Stimulated activated naive CD8-positive, alpha-beta T cell treated with anti-CD3 and anti-CD28 coated beads, Interleukin-15, Interleukin-2, amounts not matched to agents 100 ng/mL and 50 ng/mL, for 24 hours (primary cell): ENCODE measurements around the gene B3GNT9.
"Not testable (repeated sequence)": the region's sequence is repeated elsewhere in the genome, so short reads cannot be mapped to it uniquely, and the experiment has no call there.

Source experiments
- H3K27ac Mint-ChIP-seq: one replicate; pipeline ENCODE4 v1.8.0; 2021; ENCODE audit warnings: mild to moderate bottlenecking, mixed read lengths
- H3K27me3 Mint-ChIP-seq: one replicate; pipeline ENCODE4 v1.8.0; 2021; ENCODE audit warnings: mixed read lengths
- H3K36me3 Mint-ChIP-seq: one replicate; pipeline ENCODE4 v1.8.0; 2021; ENCODE audit warnings: low read depth, mixed read lengths
- H3K4me1 Mint-ChIP-seq: one replicate; pipeline ENCODE4 v1.8.0; 2021; ENCODE audit warnings: low read depth, mixed read lengths
- H3K4me3 Mint-ChIP-seq: one replicate; pipeline ENCODE4 v1.8.0; 2021; ENCODE audit warnings: mild to moderate bottlenecking, mixed read lengths
- H3K9me3 Mint-ChIP-seq: one replicate; pipeline ENCODE4 v1.8.0; 2021; ENCODE audit warnings: mixed read lengths

Gene B3GNT9

DNA sequence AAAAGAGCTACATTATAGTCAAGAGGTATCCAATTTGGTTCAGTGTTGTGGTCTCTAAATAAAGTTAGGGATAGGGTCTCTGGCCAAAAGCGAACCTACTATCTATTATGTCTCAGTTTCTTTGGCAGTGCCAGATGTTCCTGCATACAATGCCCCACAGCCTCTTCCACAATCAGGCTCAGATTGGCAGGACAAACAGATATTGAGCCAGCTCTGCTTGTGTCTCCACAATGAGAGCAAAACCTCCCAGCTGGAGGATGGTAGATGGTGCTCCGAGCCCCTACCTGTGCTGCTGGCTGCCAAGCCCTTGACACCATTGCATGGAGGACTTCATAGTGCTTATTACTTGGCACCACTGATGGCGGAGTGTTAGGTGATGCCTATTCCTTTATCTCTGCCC is 21.4 kb downstream of the B3GNT9 start:
- H3K27ac Mint-ChIP-seq: no peak overlapping the region
- no peaks in the 10 kb centered on the region for H3K4me1 Mint-ChIP-seq
- no peak overlapping the region for H3K4me3 Mint-ChIP-seq
- H3K9me3 Mint-ChIP-seq: no peaks in the 10 kb centered on the region
- peaks cover 45% of the 10 kb centered on the region for H3K36me3 Mint-ChIP-seq
- H3K27me3 Mint-ChIP-seq: no peaks in the 10 kb centered on the region

DNA sequence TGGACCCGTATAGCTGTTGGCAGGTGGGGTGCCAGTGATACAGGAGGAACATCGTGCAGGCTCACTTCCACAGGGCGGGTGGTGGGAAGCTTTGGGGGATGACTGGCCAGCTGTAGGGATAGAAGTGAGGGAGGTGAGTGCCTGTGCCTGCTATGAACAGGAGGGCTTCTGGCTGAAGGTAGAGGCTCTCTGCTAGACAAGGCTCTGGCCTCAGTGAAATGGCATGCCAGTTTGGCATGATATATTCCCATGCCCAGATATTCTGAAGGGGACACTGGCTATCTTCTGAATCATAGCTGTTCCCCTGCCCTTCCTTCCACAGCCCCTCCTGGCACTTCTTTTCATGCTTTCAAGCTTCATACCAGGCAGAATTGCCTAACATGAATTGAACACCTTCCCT is 21.9 kb downstream of the B3GNT9 start:
- no peaks in the 10 kb centered on the region for H3K27me3 Mint-ChIP-seq
- peaks cover 48% of the 10 kb centered on the region for H3K36me3 Mint-ChIP-seq
- no peaks in the 10 kb centered on the region for H3K4me1 Mint-ChIP-seq
- no peak overlapping the region for H3K27ac Mint-ChIP-seq
- H3K4me3 Mint-ChIP-seq: no peak overlapping the region
- no peaks in the 10 kb centered on the region for H3K9me3 Mint-ChIP-seq

DNA sequence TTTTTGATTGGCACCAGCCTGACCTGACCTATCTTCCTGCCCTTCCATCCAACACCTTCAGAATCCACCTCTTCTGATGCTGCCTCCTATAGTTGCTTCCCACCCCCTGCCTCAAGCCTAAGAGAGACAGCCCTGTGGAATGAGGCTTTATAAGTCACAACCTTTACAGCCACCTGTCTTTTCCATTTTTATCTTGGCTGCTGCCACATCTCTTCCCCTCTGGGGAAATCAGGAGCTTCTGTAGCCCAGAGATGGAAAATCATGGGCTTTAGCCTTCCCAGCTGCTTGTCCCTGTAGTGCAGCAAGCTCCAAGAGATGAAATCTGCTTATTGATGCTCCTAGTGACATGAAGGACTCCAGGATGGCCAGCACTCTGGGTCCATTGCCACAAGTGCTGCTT is 22.4 kb downstream of the B3GNT9 start:
- Mint-ChIP-seq H3K27ac (no peak overlapping the region), H3K9me3 (no peaks in the 10 kb centered on the region), H3K4me3 (no peak overlapping the region), H3K27me3 (no peaks in the 10 kb centered on the region), H3K36me3 (peaks cover 53% of the 10 kb centered on the region), H3K4me1 (no peaks in the 10 kb centered on the region)

DNA sequence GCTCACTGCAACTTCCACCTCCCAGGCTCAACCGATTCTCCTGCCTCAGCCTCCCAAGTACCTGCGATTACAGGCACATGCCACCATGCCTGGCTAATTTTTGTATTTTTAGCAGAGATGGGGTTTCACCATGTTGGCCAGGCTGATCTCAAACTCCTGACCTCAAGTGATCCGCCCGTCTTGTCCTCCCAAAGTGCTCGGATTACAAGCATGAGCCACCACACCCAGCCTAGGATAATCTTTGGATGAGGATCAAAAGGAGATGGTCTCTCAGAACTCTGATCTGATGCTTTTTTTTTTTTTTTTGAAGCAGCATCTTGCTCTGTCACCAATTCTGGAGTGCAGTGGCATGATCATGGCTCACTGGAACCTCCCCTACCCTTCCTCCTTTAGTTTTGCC is 28.0 kb downstream of the B3GNT9 start:
- H3K36me3 Mint-ChIP-seq: peaks cover 41% of the 10 kb centered on the region
- H3K4me1 Mint-ChIP-seq, H3K27me3 Mint-ChIP-seq, H3K27ac Mint-ChIP-seq, H3K9me3 Mint-ChIP-seq, H3K4me3 Mint-ChIP-seq: not testable (repeated sequence)

DNA sequence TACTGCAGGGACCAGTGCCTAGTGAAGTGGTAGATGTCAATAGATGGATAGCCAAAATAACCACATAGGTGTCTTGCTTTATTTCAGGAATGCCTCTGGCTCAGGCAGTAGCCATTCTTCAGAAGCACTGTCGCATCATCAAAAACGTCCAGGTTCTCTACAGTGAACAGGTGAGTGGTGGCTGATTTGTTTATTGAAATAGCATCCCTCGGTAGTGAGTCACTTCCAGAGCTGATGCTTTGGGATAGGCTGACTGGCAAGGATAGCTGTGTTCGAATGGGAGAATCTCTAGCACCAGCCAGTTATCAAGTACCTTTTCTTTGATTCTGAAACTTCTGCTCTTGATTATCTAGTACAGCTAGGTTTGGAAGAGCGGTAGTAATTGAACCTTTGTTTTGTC is 30.8 kb downstream of the B3GNT9 start:
- no peak overlapping the region for H3K27ac Mint-ChIP-seq
- peaks cover 3% of the 10 kb centered on the region for H3K4me1 Mint-ChIP-seq
- no peaks in the 10 kb centered on the region for H3K27me3 Mint-ChIP-seq
- H3K4me3 Mint-ChIP-seq: no peak overlapping the region
- peaks cover 39% of the 10 kb centered on the region for H3K36me3 Mint-ChIP-seq
- H3K9me3 Mint-ChIP-seq: no peaks in the 10 kb centered on the region

DNA sequence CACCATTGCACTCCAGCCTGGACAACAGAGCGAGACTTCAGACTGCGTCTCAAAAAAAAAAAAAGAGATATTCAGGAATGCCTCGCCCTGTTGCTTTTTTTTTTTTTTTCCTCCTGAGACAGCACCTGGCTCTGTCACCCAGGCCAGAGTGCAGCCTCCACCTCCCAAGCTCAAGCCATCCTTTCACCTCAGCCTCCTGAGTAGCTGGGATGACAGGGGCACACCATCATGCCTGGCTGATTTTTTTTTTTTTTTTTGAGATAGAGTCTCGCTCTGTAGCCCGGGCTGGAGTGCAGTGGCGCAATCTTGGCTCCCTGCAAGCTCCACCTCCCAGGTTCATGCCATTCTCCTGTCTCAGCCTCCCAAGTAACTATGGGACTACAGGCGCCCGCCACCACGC is 33.1 kb downstream of the B3GNT9 start:
- H3K4me1 Mint-ChIP-seq: peaks cover 13% of the 10 kb centered on the region
- H3K27me3 Mint-ChIP-seq: no peaks in the 10 kb centered on the region
- H3K36me3 Mint-ChIP-seq: peaks cover 26% of the 10 kb centered on the region
- H3K27ac Mint-ChIP-seq: no peak overlapping the region
- H3K4me3 Mint-ChIP-seq: no peak overlapping the region
- no peaks in the 10 kb centered on the region for H3K9me3 Mint-ChIP-seq

DNA sequence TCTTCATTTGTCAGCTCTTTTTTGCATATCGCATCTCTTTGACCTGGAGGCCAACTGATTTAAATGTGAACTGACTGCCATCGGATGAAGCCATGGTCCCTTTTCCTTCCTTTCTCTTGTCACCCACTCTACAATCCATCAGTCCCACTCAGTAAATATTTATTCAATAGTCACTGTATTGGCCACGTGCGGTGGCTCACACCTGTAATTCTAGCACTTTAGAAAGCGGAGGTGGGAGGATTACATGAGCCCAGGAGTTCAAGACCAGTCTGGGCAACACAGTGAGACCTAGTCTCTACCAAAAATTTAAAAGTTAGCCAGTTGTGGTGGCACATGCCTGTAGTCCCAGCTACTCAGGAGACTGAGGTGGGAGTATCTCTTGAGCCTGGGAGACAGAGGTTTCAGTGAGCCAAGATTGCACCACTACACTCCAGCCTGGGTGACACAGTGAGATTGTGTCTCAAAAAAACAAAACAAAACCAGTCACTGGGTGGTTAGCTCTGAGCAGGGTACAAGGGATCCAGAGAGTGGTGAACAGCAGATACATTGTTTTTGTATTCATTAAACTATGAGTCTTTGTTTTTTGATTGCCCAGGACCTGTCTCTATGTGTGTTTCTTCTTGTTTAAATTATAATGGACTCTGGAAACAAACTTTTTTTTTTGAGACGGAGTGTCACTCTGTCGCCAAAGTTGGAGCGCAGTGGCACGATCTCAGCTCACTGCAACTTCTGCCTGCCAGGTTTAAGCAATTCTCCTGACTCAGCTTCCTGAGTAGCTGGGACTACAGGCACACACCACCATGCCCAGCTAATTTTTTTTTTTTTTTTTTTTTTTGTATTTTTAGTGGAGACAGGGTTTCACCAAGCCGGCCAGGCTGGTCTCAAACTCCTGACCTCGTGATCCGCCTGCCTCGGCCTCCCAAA is 34.1 kb downstream of the B3GNT9 start:
- Mint-ChIP-seq H3K4me1 (peaks cover 21% of the 10 kb centered on the region), H3K27ac (peak overlapping the region; percentile 53), H3K9me3 (no peaks in the 10 kb centered on the region), H3K4me3 (no peak overlapping the region), H3K36me3 (peaks cover 23% of the 10 kb centered on the region), H3K27me3 (no peaks in the 10 kb centered on the region)

DNA sequence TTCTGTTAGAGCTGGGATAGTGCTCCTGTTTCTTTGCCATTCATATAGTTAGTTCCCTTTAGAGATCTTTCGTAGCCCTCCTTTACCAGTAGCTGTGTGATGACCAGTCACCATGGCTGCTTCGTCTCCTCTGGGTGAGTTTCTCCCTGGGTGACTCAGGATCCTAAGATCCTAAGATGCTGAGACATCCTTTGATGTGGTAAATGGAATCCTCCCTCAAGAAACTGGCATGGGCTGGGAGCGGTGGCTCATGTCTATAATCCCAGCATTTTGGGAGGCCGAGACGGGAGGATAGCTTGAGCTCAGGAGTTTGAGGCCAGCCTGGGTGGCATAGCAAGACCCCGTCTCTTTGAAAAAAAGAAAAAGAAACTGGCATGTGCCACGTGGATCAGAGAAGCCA is 35.2 kb downstream of the B3GNT9 start:
- H3K4me1 Mint-ChIP-seq: peaks cover 31% of the 10 kb centered on the region
- no peaks in the 10 kb centered on the region for H3K27me3 Mint-ChIP-seq
- H3K9me3 Mint-ChIP-seq: no peaks in the 10 kb centered on the region
- H3K36me3 Mint-ChIP-seq: peaks cover 18% of the 10 kb centered on the region
- H3K4me3 Mint-ChIP-seq: no peak overlapping the region
- no peak overlapping the region for H3K27ac Mint-ChIP-seq

DNA sequence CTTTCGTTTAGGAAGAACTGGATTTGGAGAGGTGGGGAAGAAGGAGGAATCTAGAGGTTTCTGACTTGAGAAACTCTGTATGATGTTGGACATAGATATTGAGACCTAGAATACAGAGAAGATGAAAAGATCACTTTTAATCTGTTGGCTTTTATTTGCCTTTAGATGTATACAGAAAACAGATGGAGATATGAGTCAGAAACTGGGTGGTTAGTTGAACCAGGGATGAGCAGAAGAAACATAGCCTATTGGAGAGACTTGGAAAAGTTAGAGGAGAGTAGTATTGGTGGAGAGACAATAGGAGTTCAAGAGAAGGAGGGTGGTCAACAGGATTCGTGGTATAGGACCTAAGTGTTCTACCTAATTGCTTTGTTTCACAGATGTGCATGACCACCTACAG is 36.0 kb downstream of the B3GNT9 start:
- Mint-ChIP-seq H3K9me3 (no peaks in the 10 kb centered on the region), H3K27ac (no peak overlapping the region), H3K27me3 (no peaks in the 10 kb centered on the region), H3K36me3 (peaks cover 15% of the 10 kb centered on the region), H3K4me3 (no peak overlapping the region), H3K4me1 (peaks cover 35% of the 10 kb centered on the region)

DNA sequence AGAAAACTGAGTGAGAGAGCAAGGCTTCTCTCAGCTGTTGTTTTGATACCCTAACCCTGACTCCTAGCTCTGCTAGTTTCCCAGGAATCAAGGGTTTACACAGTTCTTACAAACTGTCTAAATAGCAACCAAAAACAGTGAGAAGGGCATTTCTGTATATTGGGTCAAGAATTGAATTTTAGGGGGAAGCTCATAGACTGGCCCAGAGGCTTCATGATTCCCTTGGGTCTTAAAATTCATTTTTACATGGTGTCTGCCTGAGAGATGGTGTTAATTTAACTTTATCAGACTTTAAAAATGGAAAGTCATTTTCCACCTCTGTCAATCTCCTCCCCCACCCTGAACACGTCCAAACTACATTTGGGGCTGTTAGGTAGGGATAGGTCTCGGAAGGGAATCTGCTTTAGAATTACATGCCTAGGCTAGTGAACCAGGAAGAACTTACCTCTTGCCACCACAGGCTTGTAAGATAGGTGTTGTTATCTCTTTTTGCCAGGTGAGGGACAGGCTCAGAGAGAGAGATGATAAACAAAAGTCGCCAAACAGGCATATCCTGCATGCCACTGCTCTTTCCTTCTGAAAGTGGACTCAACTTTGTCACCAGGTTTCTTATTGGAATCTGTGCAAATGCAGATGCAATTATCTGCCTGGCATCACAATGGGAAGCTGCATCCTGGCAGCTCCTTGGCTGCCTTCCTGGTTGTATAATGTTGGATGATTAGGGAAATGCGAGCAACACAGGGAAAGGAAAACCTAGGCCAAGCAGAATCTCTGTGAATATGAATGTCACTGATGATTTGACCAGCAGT is 38.0 kb downstream of the B3GNT9 start:
- H3K27me3 Mint-ChIP-seq: no peaks in the 10 kb centered on the region
- peaks cover 15% of the 10 kb centered on the region for H3K36me3 Mint-ChIP-seq
- H3K9me3 Mint-ChIP-seq: no peaks in the 10 kb centered on the region
- peaks cover 44% of the 10 kb centered on the region for H3K4me1 Mint-ChIP-seq
- H3K27ac Mint-ChIP-seq: no peak overlapping the region
- H3K4me3 Mint-ChIP-seq: no peak overlapping the region

DNA sequence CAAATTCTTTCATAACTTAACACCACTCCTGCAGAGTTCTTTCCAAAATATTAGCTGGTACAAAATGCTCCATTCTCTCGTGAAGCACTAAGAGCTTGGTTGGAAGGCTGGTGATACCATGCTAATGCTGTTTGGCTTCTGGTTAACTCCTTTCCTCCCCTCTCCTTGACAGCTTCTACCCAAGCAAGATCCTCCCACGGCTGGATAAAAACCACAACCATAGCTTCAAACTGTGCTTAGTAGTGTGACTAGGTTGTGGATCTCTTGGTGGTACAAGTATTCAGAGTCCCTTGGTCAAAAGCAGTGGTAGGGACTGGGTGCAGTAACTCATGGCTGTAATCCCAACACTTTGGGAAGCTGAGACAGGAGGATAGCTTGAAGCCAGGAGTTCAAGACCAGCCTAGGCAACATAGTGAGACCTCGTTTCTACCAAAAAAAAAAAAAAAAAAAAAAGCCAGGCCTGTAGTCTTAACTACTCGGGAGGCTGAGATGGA is 38.8 kb downstream of the B3GNT9 start:
- no peak overlapping the region for H3K27ac Mint-ChIP-seq
- no peaks in the 10 kb centered on the region for H3K27me3 Mint-ChIP-seq
- H3K36me3 Mint-ChIP-seq: peaks cover 15% of the 10 kb centered on the region
- H3K9me3 Mint-ChIP-seq: no peaks in the 10 kb centered on the region
- peaks cover 44% of the 10 kb centered on the region for H3K4me1 Mint-ChIP-seq
- H3K4me3 Mint-ChIP-seq: no peak overlapping the region

DNA sequence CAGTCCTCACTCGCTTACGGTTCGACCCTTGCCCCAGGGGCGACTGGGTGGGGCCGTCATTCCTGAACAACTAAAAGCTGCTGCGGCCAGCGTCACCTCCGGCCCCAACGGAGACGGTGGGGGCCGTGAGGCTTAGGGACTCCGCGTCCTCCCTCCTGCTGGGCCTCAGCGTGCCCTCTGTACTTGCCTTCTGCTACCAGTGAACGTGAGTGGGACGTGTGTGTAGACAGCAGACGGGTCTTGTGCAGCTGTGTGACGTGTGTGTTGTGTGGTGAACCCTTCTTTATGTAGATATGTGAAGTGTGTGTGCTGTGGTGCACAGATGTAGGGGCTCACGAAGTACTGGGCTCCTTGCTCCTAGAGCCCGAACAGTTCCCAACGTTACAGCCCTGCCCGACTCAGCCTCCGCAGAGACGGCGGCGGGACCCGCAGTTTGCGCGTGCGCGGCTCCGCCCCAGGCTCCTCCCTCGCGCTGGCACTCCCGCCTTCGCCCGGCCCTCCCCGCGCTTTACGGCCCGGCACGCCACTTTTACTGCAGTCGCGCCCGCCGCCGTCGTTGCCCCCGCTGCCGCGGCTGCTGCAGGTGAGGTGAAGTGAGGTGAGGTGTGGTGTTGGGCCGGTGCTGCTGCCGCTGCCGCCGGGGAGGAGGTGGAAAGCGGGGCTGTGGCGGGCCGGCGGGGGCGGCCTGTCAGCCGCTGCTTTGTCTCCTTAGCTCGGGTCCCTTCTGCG is 41.2 kb downstream of the B3GNT9 start, which contains the start of gene PHAF1:
Gene PHAF1, plus strand, starts transcription at position 535 of the 729 bp plus-strand sequence. CDS start 235 bp downstream, outside the sequence.
- Mint-ChIP-seq H3K27me3 (no peaks in the 10 kb centered on the region), H3K36me3 (no peaks in the 10 kb centered on the region), H3K4me1 (peaks cover 37% of the 10 kb centered on the region), H3K4me3 (peak within 1 kb of the TSS; percentile 96), H3K27ac (peak within 1 kb of the TSS; percentile 86), H3K9me3 (no peaks in the 10 kb centered on the region)

DNA sequence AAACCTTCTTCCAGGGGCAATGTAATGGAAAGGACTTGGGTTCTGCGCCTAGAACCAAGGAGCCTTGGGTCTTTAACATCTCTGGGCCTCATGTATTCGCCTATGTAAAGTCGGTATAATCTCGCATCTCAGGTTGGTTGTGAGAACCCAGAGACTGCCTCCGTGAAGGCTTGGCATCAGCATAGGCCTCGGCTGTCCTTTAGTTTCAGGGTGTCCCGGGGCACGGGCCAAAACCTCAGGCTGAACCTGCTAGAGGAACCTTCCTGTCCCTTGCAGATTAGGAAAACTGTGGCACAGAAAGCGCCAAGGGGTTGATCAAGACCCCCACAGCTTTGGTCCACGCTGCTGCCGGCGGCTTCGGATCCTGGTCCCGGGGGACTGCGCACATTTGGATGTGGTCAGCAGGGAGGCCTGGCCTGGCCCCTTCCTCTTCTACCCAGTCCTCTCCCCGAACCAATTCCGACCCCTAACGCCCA is 41.8 kb downstream of the B3GNT9 start:
- Mint-ChIP-seq H3K27me3 (no peaks in the 10 kb centered on the region), H3K4me1 (peaks cover 34% of the 10 kb centered on the region), H3K4me3 (peak overlapping the region; percentile 96), H3K9me3 (no peaks in the 10 kb centered on the region), H3K36me3 (no peaks in the 10 kb centered on the region), H3K27ac (no peak overlapping the region)

DNA sequence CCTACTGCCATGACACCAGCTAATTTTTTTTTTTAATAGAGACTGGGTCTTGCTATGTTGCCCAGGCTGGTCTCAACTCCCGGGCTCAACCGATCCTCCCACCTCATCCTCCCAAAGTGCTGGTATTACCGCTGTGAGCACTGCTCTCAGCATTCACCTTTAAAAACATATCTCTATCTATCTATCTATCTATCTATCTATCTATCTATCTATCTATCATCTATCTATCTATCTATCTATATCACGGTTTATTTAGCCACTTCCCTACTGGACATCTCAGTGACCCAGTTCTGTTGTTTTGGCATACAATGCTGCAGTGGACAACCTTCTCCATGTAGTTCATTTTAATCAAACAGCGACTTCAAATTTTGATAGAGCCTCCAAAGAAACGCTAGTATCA is 42.3 kb downstream of the B3GNT9 start:
- Mint-ChIP-seq H3K4me3 (peak overlapping the region; percentile 96), H3K27ac (no peak overlapping the region), H3K9me3 (no peaks in the 10 kb centered on the region), H3K27me3 (no peaks in the 10 kb centered on the region), H3K4me1 (peaks cover 34% of the 10 kb centered on the region), H3K36me3 (no peaks in the 10 kb centered on the region)
